K562 (cell line): ENCODE data around the gene CTNNA3.

ENCODE experiments used
- CTCF ChIP-seq, 3 experiments: IDR thresholded peaks in 2 of 3; conservative IDR thresholded peaks in 1 of 3; 2 replicates each; pipeline ENCODE4 v1.5.1; 2011 to 2012; ENCODE audit warnings: low read length in 3 of 3, mild to moderate bottlenecking in 3 of 3, control low read depth in 2 of 3, improper control_type of control experiment in 1 of 3, inconsistent platforms in 1 of 3, low read depth in 1 of 3, mixed read lengths in 1 of 3, moderate library complexity in 1 of 3; ENCODE audit not compliant: insufficient read depth in 2 of 3
- HINFP ChIP-seq: fragments of 450-650 bp; conservative IDR thresholded peaks from 2 replicates; pipeline ENCODE4 v1.6.1; 2016; ENCODE audit warnings: missing genetic modification characterization, low read depth, mild to moderate bottlenecking, control low read depth, missing compliant biosample characterization
- PTBP1 ChIP-seq: fragments of 200-400 bp; formaldehyde crosslinking; IDR thresholded peaks from 2 replicates; pipeline ENCODE4 v1.6.1; 2017; ENCODE audit warnings: low read depth, low read length
- ZKSCAN8 ChIP-seq: fragments of 200-800 bp; sonication (Bioruptor generic); IDR thresholded peaks from 2 replicates; pipeline ENCODE4 v1.6.1; 2016; ENCODE audit warnings: missing genetic modification characterization, missing compliant biosample characterization
- ZNF431 ChIP-seq: sonication (generic); formaldehyde crosslinking; IDR thresholded peaks from 2 replicates; pipeline ENCODE4 v1.8.0; 2022; ENCODE audit warnings: mild to moderate bottlenecking, missing genetic modification reagents

DNA sequence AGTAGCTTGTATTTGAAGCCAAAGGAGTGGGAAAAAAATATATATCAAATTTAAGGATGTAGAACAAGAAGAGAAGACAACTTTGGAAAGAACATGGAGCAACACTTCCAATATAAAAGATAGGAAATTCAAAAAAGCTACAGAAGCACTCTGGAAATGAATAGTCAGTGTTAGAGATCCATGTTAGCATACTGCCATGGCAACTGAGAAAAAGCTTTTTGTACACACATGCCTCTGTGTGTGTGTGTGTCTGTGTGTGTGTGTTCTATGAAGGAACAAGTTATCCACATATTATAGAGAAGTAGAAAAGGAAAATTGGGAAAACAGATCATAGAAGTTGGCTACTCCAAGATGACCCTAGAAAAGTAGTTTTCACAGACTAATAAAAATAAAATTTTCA, 673.9 kb downstream of the CTNNA3 start:
- TF ChIP-seq CTCF (IDR thresholded peaks at IDR 0.05 in 2 of 3, conservative IDR thresholded peaks at IDR 0.05 in 1 of 3; ENCODE audit: insufficient read depth in 2 of 3, low read depth in 1 of 3, low read length in 3 of 3) (no peak), ZNF431 (CRISPR knock-in tag) (no peak), PTBP1 (no peak), HINFP (tag) (no peak), ZKSCAN8 (CRISPR knock-in tag) (no peak)
